Measurements from ENCODE around the gene OPRD1.
A peak's percentile ranks its signal among the peaks of the same experiment; 100 is the strongest.

GRCh38 chr1:28914228-28915030 lies 102.5 kb downstream of the OPRD1 start, which contains the start of gene EPB41:
- TF ChIP-seq CTCF (IDR thresholded peaks at IDR 0.05) (no peak), POLR2A (IDR thresholded peaks at IDR 0.05) (peak; percentile 47)
